Measurements from ENCODE around the gene TMEM51. TPM values are rescaled to one million over a fixed set of nuclear protein-coding genes. Genes with fewer than 3 reads are reported as not detected.

Gene TMEM51
- total and polyA plus RNA-seq, 2 donors (not counting 1 experiment from before 2014, with no cell fraction given) = 0.06 to 0.30 TPM

DNA sequence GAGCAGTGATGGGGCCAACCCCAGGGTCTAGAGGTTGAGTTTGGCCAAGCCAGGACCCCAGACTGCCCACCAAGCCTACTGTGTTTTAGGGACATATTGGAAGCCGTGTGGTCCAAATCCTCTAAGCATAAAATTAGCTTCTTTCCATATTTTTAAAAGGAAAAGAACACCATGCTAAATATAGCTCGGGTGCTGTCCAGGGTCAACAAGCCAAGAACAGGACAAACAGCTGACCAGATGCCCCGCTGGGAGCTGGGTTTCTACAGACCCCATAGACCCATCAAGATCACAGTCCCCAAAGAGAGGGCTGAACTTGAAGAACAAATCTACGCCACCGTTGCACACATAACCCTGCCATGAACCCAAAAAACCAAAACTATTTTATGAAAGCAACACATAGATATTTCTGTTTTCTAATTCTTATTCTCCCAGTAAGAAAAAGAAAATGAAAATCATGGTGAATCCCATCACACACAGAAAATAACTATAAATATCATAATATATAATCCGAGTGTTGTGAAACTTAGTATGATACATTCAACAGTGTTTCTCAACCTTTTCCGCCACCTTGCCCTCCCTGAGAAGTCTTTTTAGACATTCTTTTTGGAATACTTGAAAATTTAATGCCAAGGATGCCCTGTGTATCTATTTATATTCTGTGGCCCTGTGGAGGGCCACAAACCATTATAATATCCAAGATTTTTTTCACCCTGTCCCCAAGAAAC lies 57.3 kb downstream of the TMEM51 start:
- H3K27me3 ChIP-seq (replicated peaks in 1 of 4; ENCODE audit: control extremely low read depth in 1 of 4, control insufficient read depth in 3 of 4, insufficient read depth in 4 of 4, low read length in 3 of 4) = peaks cover 0 to 3% (median 0%) of the 10 kb centered on the region in 4 experiments
- H4K20me1 ChIP-seq (ENCODE audit: control insufficient read depth, insufficient read depth, low read length, poor library complexity, severe bottlenecking) = no peaks in the 10 kb centered on the region
- Mint-ChIP-seq H3K4me3 (no peak overlapping the region), H3K27me3 (peaks cover 28% of the 10 kb centered on the region), H3K4me1 (no peaks in the 10 kb centered on the region), H3K27ac (no peak overlapping the region), H3K9me3 (ENCODE audit: insufficient read depth) (no peaks in the 10 kb centered on the region)
- no peak for ATAC-seq (ENCODE audit: low read depth)
- TF ChIP-seq EZH2 (IDR thresholded peaks at IDR 0.05; ENCODE audit: borderline replicate concordance, insufficient read depth, low read depth, low read length, poor library complexity, severe bottlenecking) (no peak), CTCF (IDR thresholded peaks at IDR 0.05) (no peak)
- no peak overlapping the region for H3K27ac ChIP-seq (ENCODE audit: low read length in 2 of 2)
- no peak overlapping the region for H3K9ac ChIP-seq (ENCODE audit: low read length)
- intact Hi-C loops (cut with micrococcal nuclease) = no loop called here
- POLR2A ChIA-PET = no interaction called here
- H3K36me3 ChIP-seq (replicated peaks in 1 of 2; ENCODE audit: control extremely low read depth in 1 of 2, control insufficient read depth in 1 of 2, extremely low read depth in 1 of 2, insufficient read depth in 2 of 2, low read length in 1 of 2) = no peaks in the 10 kb centered on the region
- no peaks in the 10 kb centered on the region for H3K79me2 ChIP-seq (ENCODE audit: control insufficient read depth, insufficient read depth, low read length)
- 96% methylated on average over 3 of the region's 7 CpGs for WGBS (ENCODE audit: insufficient coverage)
- no peak overlapping the region for H3K4me3 ChIP-seq (ENCODE audit: control extremely low read depth in 1 of 5, extremely low read depth in 1 of 5, insufficient read depth in 1 of 5, low read depth in 2 of 5, low read length in 4 of 5)
- H2AFZ ChIP-seq (ENCODE audit: insufficient read depth, low read depth, low read length, poor library complexity, severe bottlenecking) = no peak overlapping the region
- DNase-seq = no peak
- no peak overlapping the region for H3K4me2 ChIP-seq (replicated peaks; ENCODE audit: low read depth, low read length, poor library complexity, severe bottlenecking)
- no peaks in the 10 kb centered on the region for H3K9me3 ChIP-seq (ENCODE audit: control extremely low read depth in 1 of 3, control insufficient read depth in 2 of 3, insufficient read depth in 1 of 3, low read length in 2 of 3)
- no peaks in the 10 kb centered on the region for H3K4me1 ChIP-seq (ENCODE audit: control insufficient read depth in 2 of 2, insufficient read depth in 2 of 2, low read length in 2 of 2)
- CTCF ChIA-PET = no interaction called here

DNA sequence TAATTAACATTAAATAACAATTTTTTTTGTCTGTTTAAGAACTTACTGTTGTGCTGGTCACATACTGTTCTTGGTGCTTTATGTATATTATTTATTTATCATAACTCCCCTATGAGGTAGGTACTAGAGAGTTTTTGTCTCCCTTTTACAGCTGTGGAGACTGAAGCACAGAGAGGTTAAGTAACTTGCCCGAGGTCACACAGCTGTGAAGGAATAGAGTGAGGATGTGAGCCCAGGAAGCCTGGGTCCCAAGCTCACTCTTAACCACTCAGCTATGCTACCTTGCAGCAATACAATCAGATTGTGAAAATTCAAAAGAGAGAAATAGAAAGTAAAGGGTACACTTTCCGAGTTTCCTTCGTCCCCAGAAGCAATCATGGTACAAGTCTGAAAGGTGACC lies 57.9 kb downstream of the TMEM51 start:
- DNase-seq (no peak), ATAC-seq (ENCODE audit: low read depth) (no peak)
- no peak overlapping the region for H3K27ac ChIP-seq (ENCODE audit: low read length in 2 of 2)
- TF ChIP-seq CTCF (IDR thresholded peaks at IDR 0.05) = no peak
- no peak for TF ChIP-seq EZH2 (IDR thresholded peaks at IDR 0.05; ENCODE audit: borderline replicate concordance, insufficient read depth, low read depth, low read length, poor library complexity, severe bottlenecking)
- Mint-ChIP-seq H3K9me3 (ENCODE audit: insufficient read depth) (no peaks in the 10 kb centered on the region), H3K4me1 (no peaks in the 10 kb centered on the region), H3K27me3 (peaks cover 30% of the 10 kb centered on the region), H3K27ac (no peak overlapping the region), H3K4me3 (no peak overlapping the region)
- H3K36me3 ChIP-seq (replicated peaks in 1 of 2; ENCODE audit: control extremely low read depth in 1 of 2, control insufficient read depth in 1 of 2, extremely low read depth in 1 of 2, insufficient read depth in 2 of 2, low read length in 1 of 2) = no peaks in the 10 kb centered on the region
- ChIA-PET CTCF (no interaction called here), POLR2A (no interaction called here)
- H3K9ac ChIP-seq (ENCODE audit: low read length) = no peak overlapping the region
- H3K4me2 ChIP-seq (replicated peaks; ENCODE audit: low read depth, low read length, poor library complexity, severe bottlenecking) = no peak overlapping the region
- H3K4me1 ChIP-seq (ENCODE audit: control insufficient read depth in 2 of 2, insufficient read depth in 2 of 2, low read length in 2 of 2) = no peaks in the 10 kb centered on the region
- H3K27me3 ChIP-seq (replicated peaks in 1 of 4; ENCODE audit: control extremely low read depth in 1 of 4, control insufficient read depth in 3 of 4, insufficient read depth in 4 of 4, low read length in 3 of 4) = peaks cover 0 to 3% (median 0%) of the 10 kb centered on the region in 4 experiments
- H3K79me2 ChIP-seq (ENCODE audit: control insufficient read depth, insufficient read depth, low read length) = no peaks in the 10 kb centered on the region
- H4K20me1 ChIP-seq (ENCODE audit: control insufficient read depth, insufficient read depth, low read length, poor library complexity, severe bottlenecking) = no peaks in the 10 kb centered on the region
- WGBS (ENCODE audit: insufficient coverage) = no CpG with 5 or more reads among the region's 3 CpGs
- no peak overlapping the region for H2AFZ ChIP-seq (ENCODE audit: insufficient read depth, low read depth, low read length, poor library complexity, severe bottlenecking)
- no peaks in the 10 kb centered on the region for H3K9me3 ChIP-seq (ENCODE audit: control extremely low read depth in 1 of 3, control insufficient read depth in 2 of 3, insufficient read depth in 1 of 3, low read length in 2 of 3)
- H3K4me3 ChIP-seq (ENCODE audit: control extremely low read depth in 1 of 5, extremely low read depth in 1 of 5, insufficient read depth in 1 of 5, low read depth in 2 of 5, low read length in 4 of 5) = no peak overlapping the region
- intact Hi-C loops (cut with micrococcal nuclease) = no loop called here
